GM18511 (cell line): ENCODE results near the gene MSL1.
"Not testable (repeated sequence)": the region's sequence is repeated elsewhere in the genome, so short reads cannot be mapped to it uniquely, and the experiment has no call there.

Experiments used
- ATAC-seq: cut with Tn5 transposase; IDR thresholded peaks from one replicate; pipeline ENCODE4 v1.9.1; 2021; ENCODE audit warnings: mild to moderate bottlenecking, moderate library complexity; ENCODE audit not compliant: unreplicated experiment

Gene MSL1

DNA sequence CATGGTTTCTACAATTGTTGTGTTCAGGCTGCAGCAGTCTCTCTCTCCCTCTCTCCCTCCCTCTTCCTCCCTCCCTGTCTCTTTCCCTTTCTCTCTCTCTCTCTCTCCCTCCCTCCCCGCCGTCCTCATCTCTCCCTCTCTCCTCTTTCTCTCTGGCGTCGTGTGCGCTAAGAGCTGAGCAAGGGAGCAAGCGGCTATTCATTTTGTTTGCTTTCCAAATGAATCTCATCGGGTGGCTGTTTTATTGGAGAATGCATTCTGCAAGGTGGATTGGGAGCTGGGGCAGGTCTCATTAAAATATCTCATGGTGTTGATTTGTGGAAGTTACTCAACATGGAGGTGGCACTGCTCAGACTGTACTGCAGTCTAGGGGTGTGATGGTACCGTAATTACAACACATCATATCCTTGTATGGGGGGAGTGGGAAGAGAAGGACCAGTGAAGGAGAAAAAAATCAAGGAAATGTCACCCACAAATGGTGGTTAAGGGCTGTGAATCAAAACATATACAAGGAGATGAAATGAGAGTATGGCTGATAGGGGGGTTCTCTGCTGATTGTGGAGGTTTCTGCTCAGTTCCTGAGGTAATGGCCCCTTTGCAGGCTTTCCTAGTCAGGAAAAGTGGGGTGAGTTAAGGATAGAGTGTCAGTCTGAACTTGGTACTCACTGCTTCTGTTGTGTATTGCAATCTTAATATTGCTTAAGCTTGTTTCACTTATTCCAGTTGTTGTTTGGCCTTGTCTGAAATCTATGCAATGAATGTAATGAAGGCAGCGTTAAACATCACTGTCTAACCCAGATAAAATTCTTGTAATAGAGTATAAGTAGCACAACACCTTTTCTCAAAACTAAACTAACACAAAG, 2.7 kb downstream of the MSL1 start:
- no peak for ATAC-seq

DNA sequence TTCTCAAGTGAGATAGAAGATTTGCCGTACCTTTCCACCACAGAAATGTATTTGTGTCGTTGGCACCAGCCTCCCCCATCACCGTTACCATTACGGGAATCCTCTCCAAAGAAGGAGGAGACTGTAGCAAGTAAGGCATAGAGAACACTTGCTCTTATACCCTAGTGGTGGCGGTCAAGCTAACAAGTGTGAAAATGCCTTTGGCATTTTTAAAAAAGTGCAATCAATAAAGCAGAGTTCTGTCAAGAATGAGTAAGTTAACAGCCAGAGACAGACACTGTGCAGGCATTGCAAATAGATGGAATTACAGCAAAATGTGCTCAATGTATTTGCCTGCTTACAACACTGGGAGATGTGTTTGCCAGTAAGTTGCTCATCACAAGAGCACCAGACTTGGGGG, 7.7 kb downstream of the MSL1 start:
- no peak for ATAC-seq

- no peak for ATAC-seq
Observed at GRCh38 chr17:40130352-40131042, 8.7 kb downstream of the MSL1 start.

GRCh38 chr17:40134184-40134583, 12.4 kb downstream of the MSL1 start:
- no peak for ATAC-seq

DNA sequence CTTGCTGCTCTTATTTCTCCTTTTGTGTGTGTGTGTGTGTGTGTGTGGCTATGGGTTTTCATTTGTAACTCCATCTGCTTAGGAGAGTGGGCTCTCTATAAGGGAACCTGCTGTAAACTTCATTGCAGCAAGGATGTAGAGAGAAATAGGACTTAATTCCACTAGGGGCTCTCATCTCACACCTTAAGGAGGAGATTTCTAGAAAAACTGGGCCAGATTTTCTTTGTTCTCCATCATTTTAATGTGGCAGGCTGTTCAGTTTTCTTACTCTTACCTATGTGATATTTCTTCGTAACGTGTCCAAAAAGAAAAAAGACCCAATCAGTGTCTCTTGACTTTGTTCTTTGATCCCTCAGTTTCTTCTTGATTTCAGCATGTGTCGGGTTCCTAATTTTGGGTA, 14.0 kb downstream of the MSL1 start:
- ATAC-seq: no peak

- peak; percentile 21 for ATAC-seq
Observed at GRCh38 chr17:40139566-40140058, 17.8 kb downstream of the MSL1 start.

DNA sequence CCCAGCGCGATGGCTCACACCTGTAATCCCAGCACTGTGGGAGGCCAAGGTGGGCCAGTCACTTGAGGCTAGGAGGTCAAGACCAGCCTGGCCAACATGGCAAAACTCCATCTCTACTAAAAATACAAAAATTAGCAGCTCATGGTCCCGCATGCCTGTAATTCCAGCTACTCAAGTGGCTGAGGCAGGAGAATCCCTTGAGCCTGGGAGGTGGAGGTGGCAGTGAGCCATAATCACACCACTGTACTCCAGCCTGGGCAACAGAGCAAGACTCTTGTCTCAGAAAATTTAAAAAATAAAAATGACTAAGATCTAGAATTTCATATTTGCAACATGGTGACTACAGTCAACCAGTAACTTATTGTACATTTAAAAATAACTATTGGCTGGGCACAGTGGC, 21.4 kb downstream of the MSL1 start:
- ATAC-seq: not testable (repeated sequence)

DNA sequence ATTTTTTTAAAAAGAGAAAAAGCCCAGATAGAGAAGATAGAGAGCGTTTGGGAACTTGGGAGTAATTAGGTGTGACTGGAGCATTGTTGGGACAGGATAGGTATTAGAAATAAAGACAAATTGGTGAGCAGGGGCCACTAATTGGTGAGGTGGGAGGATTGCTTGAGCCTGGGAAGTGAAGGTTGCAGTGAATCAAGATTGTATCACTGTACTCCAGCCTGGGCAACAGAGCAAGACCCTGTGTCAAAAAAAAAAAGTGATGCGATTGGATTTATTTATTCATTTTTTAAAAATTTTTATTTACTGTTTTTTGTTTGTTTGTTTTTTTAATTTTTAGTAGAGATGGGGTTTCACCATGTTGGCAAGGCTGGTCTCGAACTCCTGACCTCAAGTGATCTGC, 23.7 kb downstream of the MSL1 start:
- ATAC-seq: no peak

GRCh38 chr17:40148527-40148926, 26.8 kb downstream of the MSL1 start:
- no peak for ATAC-seq

- ATAC-seq: no peak
Observed at GRCh38 chr17:40150276-40150675, 28.5 kb downstream of the MSL1 start.

GRCh38 chr17:40151414-40151963, 29.7 kb downstream of the MSL1 start:
- no peak for ATAC-seq

- no peak for ATAC-seq
Observed at GRCh38 chr17:40153603-40154236, 31.9 kb downstream of the MSL1 start.

GRCh38 chr17:40157973-40158372, 36.2 kb downstream of the MSL1 start:
- ATAC-seq: no peak

DNA sequence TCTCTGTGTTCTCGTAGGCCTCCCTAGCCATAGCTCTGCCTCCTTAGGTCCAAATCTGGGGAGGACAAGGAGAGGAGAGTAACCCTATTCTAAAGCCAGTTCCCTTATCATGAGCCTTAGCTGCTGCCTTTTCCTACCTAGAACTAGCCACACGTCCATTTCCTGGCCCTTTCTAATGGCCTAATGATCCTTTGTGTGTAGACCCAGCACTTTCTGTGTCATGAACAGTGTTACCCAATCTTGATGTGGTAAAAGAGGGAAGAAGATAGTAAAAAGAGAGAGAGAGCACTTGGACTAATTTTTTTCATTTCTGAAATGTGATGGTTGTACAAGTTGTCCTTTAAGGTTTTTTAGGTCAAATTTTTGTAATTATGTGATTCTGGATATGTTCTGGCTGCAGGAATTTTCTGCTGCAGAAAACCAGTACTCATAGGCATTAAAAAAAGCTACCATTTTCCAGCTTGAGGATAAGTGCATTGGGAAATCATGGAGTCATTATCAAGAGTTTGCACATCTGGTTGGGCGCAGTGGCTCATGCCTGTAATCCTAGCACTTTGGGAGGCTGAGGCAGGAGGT, 36.8 kb downstream of the MSL1 start:
- ATAC-seq: no peak

DNA sequence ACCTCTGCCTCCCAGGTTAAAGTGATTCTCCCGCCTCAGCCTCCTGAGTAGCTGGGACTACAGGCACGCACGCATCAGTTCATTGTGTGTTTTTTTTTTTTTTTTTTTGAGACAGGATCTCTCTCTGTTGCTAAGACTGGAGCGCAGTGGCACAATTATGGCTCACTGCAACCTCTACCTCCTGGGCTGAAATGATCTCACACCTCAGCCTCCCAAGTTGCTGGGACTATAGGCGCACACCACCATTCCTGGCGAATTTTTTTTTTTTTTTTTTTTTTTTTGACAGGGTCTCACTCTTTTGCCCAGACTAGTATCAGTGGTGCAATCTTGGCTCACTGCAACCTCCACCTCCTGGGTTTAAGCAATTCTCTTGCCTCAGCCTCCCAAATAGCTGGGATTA, 37.7 kb downstream of the MSL1 start:
- no peak for ATAC-seq

- no peak for ATAC-seq
Observed at GRCh38 chr17:40167685-40168261, 46.0 kb downstream of the MSL1 start.

DNA sequence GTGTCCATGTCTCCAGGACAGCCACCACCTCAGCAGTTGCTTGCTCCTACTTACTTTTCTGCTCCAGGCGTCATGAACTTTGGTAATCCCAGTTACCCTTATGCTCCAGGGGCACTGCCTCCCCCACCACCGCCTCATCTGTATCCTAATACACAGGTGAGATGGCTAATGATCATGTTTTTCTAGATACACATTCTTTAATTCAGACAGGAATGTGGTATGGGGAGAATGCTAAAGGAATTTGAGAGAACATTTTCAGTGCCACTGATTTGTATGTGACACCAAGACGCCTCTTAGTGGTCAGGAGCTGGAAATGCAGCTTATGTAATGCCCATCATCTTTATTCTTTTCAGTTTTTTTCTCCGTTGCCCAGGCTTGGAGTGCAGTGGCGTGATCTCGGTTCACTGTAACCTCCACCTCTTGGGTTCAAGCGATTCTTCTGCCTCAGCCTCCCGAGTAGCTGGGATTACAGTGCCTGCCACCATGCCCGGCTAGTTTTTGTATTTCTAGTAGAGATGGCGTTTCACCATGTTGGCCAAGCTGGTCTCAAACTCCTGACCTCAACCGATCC, 46.6 kb downstream of the MSL1 start:
- ATAC-seq: no peak

DNA sequence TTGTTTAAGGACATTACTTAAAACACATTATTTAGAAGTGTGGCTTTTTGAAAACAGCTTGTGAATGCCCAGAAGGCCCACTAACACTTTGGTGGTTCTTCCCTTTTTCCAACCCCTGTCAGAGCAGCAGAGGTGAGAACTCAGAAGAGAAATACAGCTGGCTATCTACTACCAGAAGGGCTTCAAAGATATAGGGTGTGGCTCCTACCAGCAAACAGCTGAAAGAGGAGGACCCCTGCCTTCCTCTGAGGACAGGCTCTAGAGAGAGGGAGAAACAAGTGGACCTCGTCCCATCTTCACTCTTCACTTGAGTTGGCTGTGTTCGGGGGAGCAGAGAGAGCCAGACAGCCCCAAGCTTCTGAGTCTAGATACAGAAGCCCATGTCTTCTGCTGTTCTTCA, 48.6 kb downstream of the MSL1 start:
- no peak for ATAC-seq

GRCh38 chr17:40171750-40172149, 50.0 kb downstream of the MSL1 start:
- no peak for ATAC-seq

DNA sequence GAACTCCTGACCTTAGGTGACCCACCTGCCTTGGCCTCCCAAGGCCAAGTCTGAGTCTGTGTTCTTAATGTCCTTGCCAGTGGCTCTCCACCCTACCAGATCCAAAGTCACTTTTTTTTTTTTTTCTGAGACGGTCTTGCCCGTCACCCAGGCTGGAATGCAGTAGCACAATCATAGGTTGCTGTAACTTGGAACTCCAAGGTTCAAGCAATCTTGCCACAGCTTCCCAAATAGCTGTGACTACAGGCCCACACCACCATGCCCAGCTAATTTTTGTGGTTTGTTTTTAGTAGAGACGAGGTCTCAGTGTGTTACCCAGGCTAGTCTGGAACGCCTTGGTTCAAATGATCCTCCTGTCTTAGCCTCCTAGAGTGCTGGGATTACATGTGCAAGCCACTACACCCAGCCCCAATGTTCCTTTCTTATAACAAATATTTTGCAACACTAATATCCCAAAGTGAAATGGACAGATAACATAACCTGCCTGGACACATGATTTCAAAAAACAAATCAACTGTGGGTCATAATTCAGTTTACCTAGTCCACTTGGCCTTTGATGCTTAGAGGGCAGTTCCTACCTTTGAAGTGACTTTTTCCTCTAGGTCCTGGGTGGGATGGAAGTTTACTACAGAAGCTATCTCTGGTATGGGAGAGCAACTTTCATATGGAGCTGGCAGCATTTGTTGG, 51.5 kb downstream of the MSL1 start:
- no peak for ATAC-seq
